Activated CD4-positive, alpha-beta T cell treated with anti-CD3 and anti-CD28 coated beads, Interleukin-2, amount 10 ng/mL, durations not matched to agents 7 days and 5 days (primary cell): ENCODE measurements around the gene MORN1. TPM values are rescaled to one million over a fixed set of nuclear protein-coding genes. Genes with fewer than 3 reads are reported as not detected.

Experiments used
- CTCF ChIA-PET: fragments of 350-600 bp; sonication (Branson Sonifier 250); formaldehyde crosslinking; loops from one replicate; lab custom pipeline; 2021; ENCODE audit warnings: antibody characterized with exemption; lab: Charles Lee
- POLR2A ChIA-PET: fragments of 350-600 bp; sonication (Branson Sonifier 250); formaldehyde crosslinking; loops from one replicate; lab custom pipeline; 2021; ENCODE audit warnings: antibody characterized with exemption; lab: Charles Lee
- DNase-seq: peaks from one replicate; pipeline ENCODE4 v3.0.0-alpha.2; 2020
- H3K27ac Mint-ChIP-seq: one replicate; pipeline ENCODE4 v1.8.0; 2021; ENCODE audit warnings: mild to moderate bottlenecking, moderate library complexity, mixed read lengths
- H3K27me3 Mint-ChIP-seq: one replicate; pipeline ENCODE4 v1.8.0; 2021; ENCODE audit warnings: mixed read lengths
- H3K36me3 Mint-ChIP-seq: one replicate; pipeline ENCODE4 v1.8.0; 2021; ENCODE audit warnings: low read depth, mixed read lengths
- H3K4me1 Mint-ChIP-seq: one replicate; pipeline ENCODE4 v1.8.0; 2021; ENCODE audit warnings: mixed read lengths
- H3K4me3 Mint-ChIP-seq: one replicate; pipeline ENCODE4 v1.8.0; 2021; ENCODE audit warnings: mild to moderate bottlenecking, moderate library complexity, mixed read lengths
- H3K9me3 Mint-ChIP-seq: one replicate; pipeline ENCODE4 v1.8.0; 2021; ENCODE audit warnings: mixed read lengths
- total RNA-seq, 2 experiments: library from RNA; stranded (reverse); gene quantifications; one replicate each; pipeline ENCODE4 v1.2.3, GENCODE V29; 2021

Gene MORN1
- total RNA-seq, 2 experiments from 2014 or later: 6.7 to 8.1 TPM

GRCh38 chr1:2399890-2400575, 8.7 kb upstream of the MORN1 start:
- ChIA-PET POLR2A (no interaction called here), CTCF (interaction anchor here (1.1 kb wide), 1 partner anchor 208 kb away, joined by 3 read pairs; no protein-coding TSS in a partner anchor)
- peaks cover 8% of the 10 kb centered on the region for H3K4me1 Mint-ChIP-seq
- H3K9me3 Mint-ChIP-seq: no peaks in the 10 kb centered on the region
- no peaks in the 10 kb centered on the region for H3K27me3 Mint-ChIP-seq
- DNase-seq: no peak
- H3K27ac Mint-ChIP-seq: peak overlapping the region; percentile 72
- H3K36me3 Mint-ChIP-seq: peaks cover 67% of the 10 kb centered on the region
- H3K4me3 Mint-ChIP-seq: no peak overlapping the region

DNA sequence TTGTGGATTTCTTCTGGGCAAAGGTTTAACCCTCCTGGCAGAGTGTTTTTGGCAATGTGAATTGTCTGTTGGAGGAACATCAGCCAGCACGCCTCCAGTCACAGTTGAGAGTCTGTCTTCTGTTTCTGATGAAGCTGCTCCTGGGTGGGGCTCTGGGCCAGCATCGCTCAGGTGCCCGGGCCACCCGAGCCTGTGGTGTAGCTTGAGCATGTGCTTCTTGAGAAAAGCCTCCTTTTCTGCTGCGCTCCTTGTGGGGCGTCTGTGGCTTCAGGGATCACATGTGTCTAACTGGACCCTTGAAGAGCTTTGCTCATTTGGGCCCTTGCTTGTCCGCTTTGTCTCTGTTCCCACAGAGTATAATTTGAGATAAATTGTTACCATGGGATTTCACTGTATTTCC, 7.5 kb upstream of the MORN1 start:
- no peaks in the 10 kb centered on the region for H3K9me3 Mint-ChIP-seq
- CTCF ChIA-PET: interaction anchor here (0.7 kb wide), 1 partner anchor 204 kb away, joined by 3 read pairs; the partner anchor contains the start of gene FAAP20
- no peak for DNase-seq
- peaks cover 72% of the 10 kb centered on the region for H3K36me3 Mint-ChIP-seq
- no peaks in the 10 kb centered on the region for H3K27me3 Mint-ChIP-seq
- peaks cover 19% of the 10 kb centered on the region for H3K4me1 Mint-ChIP-seq
- POLR2A ChIA-PET: no interaction called here
- H3K4me3 Mint-ChIP-seq: no peak overlapping the region
- peak overlapping the region; percentile 60 for H3K27ac Mint-ChIP-seq

DNA sequence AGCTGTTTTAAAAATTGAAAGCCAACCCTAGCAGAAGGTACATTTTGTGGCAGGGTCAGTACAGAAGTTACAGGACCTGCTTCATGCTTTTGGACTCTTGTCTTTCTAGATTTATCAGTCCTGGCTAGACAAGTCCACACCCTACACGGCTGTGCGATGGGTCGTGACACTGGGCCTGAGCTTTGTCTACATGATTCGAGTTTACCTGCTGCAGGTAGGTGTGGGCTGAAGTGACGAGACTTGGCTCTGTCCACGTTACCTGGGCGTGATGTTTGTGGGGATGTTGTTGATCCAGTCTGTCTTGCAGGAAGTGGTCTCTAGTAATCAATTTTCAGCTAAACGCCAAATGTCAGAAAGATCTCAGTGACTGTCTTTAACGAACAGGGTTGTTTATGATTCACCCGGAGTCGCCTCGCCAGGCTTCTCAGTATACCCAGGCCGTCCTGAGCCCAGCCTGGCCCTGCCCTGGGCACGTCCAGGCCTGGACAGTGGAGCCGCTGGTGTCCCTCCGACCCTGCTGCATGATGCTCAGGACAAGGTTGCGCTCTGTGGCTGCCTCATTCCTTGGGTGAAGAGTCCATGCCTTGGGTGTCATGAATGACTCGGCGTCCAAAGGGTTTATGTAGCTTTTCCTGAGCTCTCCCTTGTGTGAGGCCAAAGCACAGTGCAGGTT, 5.8 kb upstream of the MORN1 start:
- Mint-ChIP-seq H3K27me3 (no peaks in the 10 kb centered on the region), H3K4me3 (no peak overlapping the region), H3K9me3 (no peaks in the 10 kb centered on the region), H3K27ac (no peak overlapping the region), H3K36me3 (peaks cover 74% of the 10 kb centered on the region), H3K4me1 (peaks cover 33% of the 10 kb centered on the region)
- no peak for DNase-seq
- ChIA-PET CTCF (no interaction called here), POLR2A (no interaction called here)

GRCh38 chr1:2396476-2396875, 5.1 kb upstream of the MORN1 start:
- ChIA-PET POLR2A (no interaction called here), CTCF (interaction anchor here (1.3 kb wide), 1 partner anchor 12 kb away, joined by 3 read pairs; no protein-coding TSS in a partner anchor)
- peaks cover 67% of the 10 kb centered on the region for H3K36me3 Mint-ChIP-seq
- no peaks in the 10 kb centered on the region for H3K9me3 Mint-ChIP-seq
- no peak overlapping the region for H3K27ac Mint-ChIP-seq
- H3K27me3 Mint-ChIP-seq: no peaks in the 10 kb centered on the region
- DNase-seq: no peak
- H3K4me1 Mint-ChIP-seq: peaks cover 33% of the 10 kb centered on the region
- H3K4me3 Mint-ChIP-seq: no peak overlapping the region

DNA sequence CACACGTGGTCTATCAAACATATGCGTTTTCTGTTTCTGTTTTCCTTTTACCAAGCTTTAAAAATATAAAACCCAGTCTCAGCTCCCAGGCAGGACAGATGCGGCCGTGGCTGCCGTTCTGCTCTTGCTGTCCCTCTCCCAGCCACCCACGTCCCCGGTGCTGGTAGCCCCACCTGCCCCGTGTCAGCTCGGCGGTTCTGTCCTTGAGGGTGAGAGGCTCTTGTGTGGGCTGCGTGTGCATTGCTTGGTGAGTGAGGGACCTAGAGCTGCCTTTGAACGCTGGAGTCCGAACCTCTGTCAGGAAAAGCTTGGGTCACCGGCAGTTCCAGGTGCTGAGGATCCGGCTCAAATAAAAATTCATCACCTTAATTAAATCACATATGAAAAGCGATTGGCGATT, 4.7 kb upstream of the MORN1 start:
- DNase-seq: no peak
- Mint-ChIP-seq H3K9me3 (no peaks in the 10 kb centered on the region), H3K4me3 (no peak overlapping the region), H3K27me3 (no peaks in the 10 kb centered on the region), H3K4me1 (peaks cover 33% of the 10 kb centered on the region), H3K27ac (no peak overlapping the region), H3K36me3 (peaks cover 65% of the 10 kb centered on the region)
- ChIA-PET POLR2A (no interaction called here), CTCF (interaction anchor here (1.3 kb wide), 1 partner anchor 12 kb away, joined by 3 read pairs; no protein-coding TSS in a partner anchor)

- no peak for DNase-seq
- peaks cover 30% of the 10 kb centered on the region for H3K4me1 Mint-ChIP-seq
- peaks cover 58% of the 10 kb centered on the region for H3K36me3 Mint-ChIP-seq
- H3K9me3 Mint-ChIP-seq: no peaks in the 10 kb centered on the region
- CTCF ChIA-PET: interaction anchor here (1.3 kb wide), 1 partner anchor 13 kb away, joined by 3 read pairs; no protein-coding TSS in a partner anchor
- H3K4me3 Mint-ChIP-seq: no peak overlapping the region
- no peak overlapping the region for H3K27ac Mint-ChIP-seq
- POLR2A ChIA-PET: no interaction called here
- H3K27me3 Mint-ChIP-seq: no peaks in the 10 kb centered on the region
These were observed 3.9 kb upstream of the MORN1 start for GRCh38 chr1:2395245-2395644.

DNA sequence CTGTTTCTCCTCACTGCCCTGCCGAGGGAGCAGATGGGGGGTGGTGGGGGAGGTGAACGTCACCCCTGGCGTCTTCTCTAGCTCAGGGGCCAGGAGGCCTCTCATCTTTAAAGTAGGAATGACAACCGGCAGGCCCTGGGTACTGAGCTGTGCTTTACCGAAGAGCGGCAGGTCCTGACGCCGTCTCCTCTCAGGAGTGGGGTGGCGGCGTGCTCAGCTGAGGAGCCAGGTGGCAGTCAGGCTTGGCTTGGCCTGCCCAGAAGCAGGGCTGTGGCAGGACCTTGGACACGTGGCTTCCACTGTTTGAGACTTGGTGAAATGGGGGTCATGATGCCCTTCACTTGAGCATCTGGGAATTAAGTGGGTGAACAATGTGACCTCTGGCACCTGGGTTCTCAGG, 3.4 kb upstream of the MORN1 start:
- H3K27me3 Mint-ChIP-seq: no peaks in the 10 kb centered on the region
- H3K4me3 Mint-ChIP-seq: no peak overlapping the region
- peaks cover 54% of the 10 kb centered on the region for H3K36me3 Mint-ChIP-seq
- ChIA-PET POLR2A (no interaction called here), CTCF (no interaction called here)
- no peaks in the 10 kb centered on the region for H3K9me3 Mint-ChIP-seq
- H3K4me1 Mint-ChIP-seq: peaks cover 35% of the 10 kb centered on the region
- no peak overlapping the region for H3K27ac Mint-ChIP-seq
- DNase-seq: no peak

GRCh38 chr1:2394220-2394619, 2.9 kb upstream of the MORN1 start:
- Mint-ChIP-seq H3K36me3 (peaks cover 50% of the 10 kb centered on the region), H3K27me3 (no peaks in the 10 kb centered on the region), H3K4me1 (peaks cover 36% of the 10 kb centered on the region), H3K27ac (peak overlapping the region; percentile 50), H3K4me3 (no peak overlapping the region), H3K9me3 (no peaks in the 10 kb centered on the region)
- CTCF ChIA-PET: no interaction called here
- POLR2A ChIA-PET: no interaction called here
- DNase-seq: no peak

DNA sequence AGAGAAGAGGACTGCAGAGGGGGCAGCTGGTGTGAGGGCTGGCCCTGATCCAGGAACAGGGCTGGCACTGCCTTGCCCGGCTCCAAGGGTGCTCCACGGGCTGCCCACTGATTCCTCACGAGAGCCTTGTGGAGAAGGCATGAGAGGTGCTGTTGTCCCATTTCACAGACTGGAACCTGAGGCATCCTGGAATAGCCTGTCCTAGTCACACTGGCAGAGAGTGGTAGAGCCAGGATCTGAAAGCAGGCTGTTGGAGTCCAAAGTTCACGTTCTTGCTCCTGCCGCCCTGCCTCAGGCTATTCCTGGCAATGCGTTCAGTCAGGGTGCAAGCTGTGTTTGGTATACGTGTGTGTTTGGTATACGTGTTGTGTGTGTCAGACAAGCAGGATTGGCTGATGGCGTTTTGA, 2.1 kb upstream of the MORN1 start:
- peaks cover 44% of the 10 kb centered on the region for H3K36me3 Mint-ChIP-seq
- POLR2A ChIA-PET: no interaction called here
- CTCF ChIA-PET: no interaction called here
- no peaks in the 10 kb centered on the region for H3K9me3 Mint-ChIP-seq
- H3K27me3 Mint-ChIP-seq: no peaks in the 10 kb centered on the region
- no peak for DNase-seq
- peak overlapping the region; percentile 78 for H3K4me3 Mint-ChIP-seq
- H3K4me1 Mint-ChIP-seq: peaks cover 36% of the 10 kb centered on the region
- no peak overlapping the region for H3K27ac Mint-ChIP-seq

DNA sequence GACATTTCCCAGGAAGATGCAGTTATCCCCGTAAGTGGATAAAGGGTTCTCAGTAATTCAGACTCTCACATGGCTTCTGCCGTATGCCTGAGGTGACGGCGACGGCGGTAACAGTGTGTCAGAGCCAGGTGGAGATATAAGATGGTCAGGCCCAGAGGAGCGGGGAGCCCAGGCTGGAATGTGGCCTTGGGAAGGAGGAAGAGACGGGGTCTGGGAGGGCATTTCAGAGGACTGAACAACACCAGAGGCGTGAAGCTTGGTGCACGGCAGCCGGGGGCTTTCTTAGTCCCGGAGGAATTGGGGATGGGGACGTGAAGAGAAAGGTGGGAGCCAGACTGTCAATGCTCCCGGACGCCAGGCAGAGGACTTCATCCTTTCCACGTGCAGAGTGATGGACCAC, 1.3 kb upstream of the MORN1 start:
- POLR2A ChIA-PET: no interaction called here

DNA sequence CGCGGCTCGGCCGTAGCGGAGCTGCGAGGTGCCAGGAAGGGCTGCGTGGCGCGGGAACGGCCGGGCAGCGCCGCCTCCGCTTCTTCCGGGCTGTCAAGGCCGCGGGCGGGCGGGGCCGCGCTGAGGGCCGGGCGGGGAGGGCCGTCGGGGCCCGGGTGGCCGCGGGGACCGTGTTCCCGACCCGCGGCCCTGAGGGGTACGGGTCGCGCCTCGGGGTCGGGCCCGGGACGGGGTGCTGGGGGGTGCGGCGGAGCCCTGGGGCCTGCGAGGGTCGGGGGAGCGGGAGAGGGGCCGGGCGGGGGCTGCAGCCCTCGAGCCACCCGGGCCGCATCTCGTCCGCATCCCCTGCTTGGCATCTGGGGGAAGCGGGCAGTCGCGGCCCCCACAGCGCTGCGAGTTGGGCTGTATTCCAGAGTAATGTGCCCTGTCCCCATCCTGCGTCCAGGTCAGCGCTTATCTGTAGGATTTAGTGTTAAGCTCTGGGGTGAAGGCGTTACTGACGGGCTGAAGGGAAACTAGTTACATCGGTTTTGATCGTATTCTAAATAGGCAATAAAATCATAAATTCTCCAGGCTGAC, 666 bp upstream of the MORN1 start:
- Mint-ChIP-seq H3K36me3 (peaks cover 33% of the 10 kb centered on the region), H3K9me3 (no peaks in the 10 kb centered on the region), H3K4me3 (peak overlapping the region; percentile 79), H3K27me3 (no peaks in the 10 kb centered on the region), H3K27ac (peak overlapping the region; percentile 82), H3K4me1 (peaks cover 36% of the 10 kb centered on the region)
- no peak for DNase-seq
- CTCF ChIA-PET: interaction anchor here (2.2 to 2.4 kb wide), 2 partner anchors 10 to 197 kb away, joined by 10 to 17 read pairs; partner anchors contain the start of gene FAAP20
- POLR2A ChIA-PET: no interaction called here

More for the DNA sequence above, 1.3 kb upstream of the MORN1 start:
- CTCF ChIA-PET: interaction anchor here (2.2 to 2.4 kb wide), 2 partner anchors 11 to 198 kb away, joined by 10 to 17 read pairs; partner anchors contain the start of gene FAAP20
- H3K27me3 Mint-ChIP-seq: no peaks in the 10 kb centered on the region
- no peaks in the 10 kb centered on the region for H3K9me3 Mint-ChIP-seq
- peaks cover 36% of the 10 kb centered on the region for H3K4me1 Mint-ChIP-seq
- no peak for DNase-seq
- peak overlapping the region; percentile 82 for H3K27ac Mint-ChIP-seq
- peaks cover 40% of the 10 kb centered on the region for H3K36me3 Mint-ChIP-seq
- H3K4me3 Mint-ChIP-seq: peak overlapping the region; percentile 78

DNA sequence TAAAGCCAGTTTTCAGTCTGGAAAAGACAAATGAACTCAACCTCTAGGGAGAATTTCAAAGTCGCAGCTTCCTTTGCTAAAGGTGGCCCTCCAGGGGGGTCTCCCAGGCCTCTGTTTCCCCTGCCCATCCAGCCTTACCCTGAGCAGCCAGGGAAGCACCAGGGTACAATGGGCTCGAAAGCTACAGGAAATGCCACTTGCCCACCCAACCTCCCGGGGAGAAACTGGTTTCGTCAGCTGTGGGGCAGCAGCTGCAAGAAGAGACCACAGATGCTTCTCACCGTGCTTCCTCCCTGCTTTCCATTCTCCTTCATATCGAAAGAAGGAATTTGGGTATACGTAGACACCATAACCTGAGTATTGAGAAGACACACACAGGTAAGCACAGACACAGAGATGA, 1.7 kb downstream of the MORN1 start:
- ChIA-PET CTCF (interaction anchor here (3.5 kb wide), 1 partner anchor 194 kb away, joined by 14 read pairs; the partner anchor contains the start of gene FAAP20), POLR2A (no interaction called here)
- Mint-ChIP-seq H3K27me3 (no peaks in the 10 kb centered on the region), H3K4me3 (peak overlapping the region; percentile 79), H3K4me1 (peaks cover 32% of the 10 kb centered on the region), H3K36me3 (peaks cover 16% of the 10 kb centered on the region), H3K27ac (no peak overlapping the region), H3K9me3 (no peaks in the 10 kb centered on the region)
- no peak for DNase-seq
